Measurements from ENCODE around the gene PCDH12. TPM values are rescaled to one million over a fixed set of nuclear protein-coding genes. Genes with fewer than 3 reads are reported as not detected.

Gene PCDH12
- total RNA-seq, 1 experiment from 2014 or later = not detected

DNA sequence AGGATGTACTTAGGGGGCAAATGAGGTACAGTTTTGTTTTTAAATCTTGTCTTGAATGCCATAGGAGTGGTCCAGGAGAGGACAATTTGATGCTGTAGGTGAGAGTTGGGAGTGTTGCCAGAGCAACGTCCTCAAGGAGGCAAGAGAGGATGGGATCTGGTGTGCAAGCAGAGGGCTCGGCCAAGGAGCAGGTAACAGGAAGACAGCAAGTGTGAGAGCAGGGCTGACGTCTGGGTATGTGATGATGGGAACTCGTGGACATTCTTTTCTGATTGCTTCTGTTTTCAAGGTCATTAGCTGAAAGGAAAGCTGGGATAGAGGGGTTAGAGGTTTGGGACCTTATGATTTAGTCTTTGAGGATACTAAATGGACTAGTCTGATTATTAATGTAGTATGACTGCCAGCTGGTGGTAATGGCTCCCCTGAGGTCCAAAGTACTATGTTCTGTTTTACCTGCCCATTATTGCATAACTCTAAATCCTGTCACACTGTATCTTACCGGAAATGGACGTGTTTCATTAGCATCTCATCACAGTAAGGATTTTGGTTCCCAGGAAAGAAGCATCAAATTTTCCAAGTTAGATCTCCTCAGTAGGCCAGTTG lies 39.5 kb upstream of the PCDH12 start:
- no TSS peak for BruUV-seq (replicated peaks)
- no peaks in the 10 kb centered on the region for H3K9me3 ChIP-seq (ENCODE audit: control insufficient read depth, insufficient read depth, low read depth, low read length)
- POLR2A ChIA-PET = interaction anchor here (0.5 kb wide), 1 partner anchor 153 kb away, joined by 3 read pairs; no protein-coding TSS in a partner anchor
- intact Hi-C loops (cut with micrococcal nuclease; ENCODE audit: unreplicated experiment) = no loop called here
- CTCF ChIA-PET = no interaction called here
- TF ChIP-seq TCF7L2 (IDR thresholded peaks at IDR 0.05; ENCODE audit: low read depth, low read length) (no peak), POLR2AphosphoS5 (IDR thresholded peaks at IDR 0.05; ENCODE audit: low read depth, low read length) (no peak), SIN3A (IDR thresholded peaks at IDR 0.05; ENCODE audit: borderline replicate concordance, insufficient read depth, low read depth, low read length) (no peak)
- TF ChIP-seq, protein P1, sequence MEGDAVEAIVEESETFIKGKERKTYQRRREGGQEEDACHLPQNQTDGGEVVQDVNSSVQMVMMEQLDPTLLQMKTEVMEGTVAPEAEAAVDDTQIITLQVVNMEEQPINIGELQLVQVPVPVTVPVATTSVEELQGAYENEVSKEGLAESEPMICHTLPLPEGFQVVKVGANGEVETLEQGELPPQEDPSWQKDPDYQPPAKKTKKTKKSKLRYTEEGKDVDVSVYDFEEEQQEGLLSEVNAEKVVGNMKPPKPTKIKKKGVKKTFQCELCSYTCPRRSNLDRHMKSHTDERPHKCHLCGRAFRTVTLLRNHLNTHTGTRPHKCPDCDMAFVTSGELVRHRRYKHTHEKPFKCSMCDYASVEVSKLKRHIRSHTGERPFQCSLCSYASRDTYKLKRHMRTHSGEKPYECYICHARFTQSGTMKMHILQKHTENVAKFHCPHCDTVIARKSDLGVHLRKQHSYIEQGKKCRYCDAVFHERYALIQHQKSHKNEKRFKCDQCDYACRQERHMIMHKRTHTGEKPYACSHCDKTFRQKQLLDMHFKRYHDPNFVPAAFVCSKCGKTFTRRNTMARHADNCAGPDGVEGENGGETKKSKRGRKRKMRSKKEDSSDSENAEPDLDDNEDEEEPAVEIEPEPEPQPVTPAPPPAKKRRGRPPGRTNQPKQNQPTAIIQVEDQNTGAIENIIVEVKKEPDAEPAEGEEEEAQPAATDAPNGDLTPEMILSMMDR (IDR thresholded peaks at IDR 0.05) = no peak
- TF ChIP-seq, protein P2, sequence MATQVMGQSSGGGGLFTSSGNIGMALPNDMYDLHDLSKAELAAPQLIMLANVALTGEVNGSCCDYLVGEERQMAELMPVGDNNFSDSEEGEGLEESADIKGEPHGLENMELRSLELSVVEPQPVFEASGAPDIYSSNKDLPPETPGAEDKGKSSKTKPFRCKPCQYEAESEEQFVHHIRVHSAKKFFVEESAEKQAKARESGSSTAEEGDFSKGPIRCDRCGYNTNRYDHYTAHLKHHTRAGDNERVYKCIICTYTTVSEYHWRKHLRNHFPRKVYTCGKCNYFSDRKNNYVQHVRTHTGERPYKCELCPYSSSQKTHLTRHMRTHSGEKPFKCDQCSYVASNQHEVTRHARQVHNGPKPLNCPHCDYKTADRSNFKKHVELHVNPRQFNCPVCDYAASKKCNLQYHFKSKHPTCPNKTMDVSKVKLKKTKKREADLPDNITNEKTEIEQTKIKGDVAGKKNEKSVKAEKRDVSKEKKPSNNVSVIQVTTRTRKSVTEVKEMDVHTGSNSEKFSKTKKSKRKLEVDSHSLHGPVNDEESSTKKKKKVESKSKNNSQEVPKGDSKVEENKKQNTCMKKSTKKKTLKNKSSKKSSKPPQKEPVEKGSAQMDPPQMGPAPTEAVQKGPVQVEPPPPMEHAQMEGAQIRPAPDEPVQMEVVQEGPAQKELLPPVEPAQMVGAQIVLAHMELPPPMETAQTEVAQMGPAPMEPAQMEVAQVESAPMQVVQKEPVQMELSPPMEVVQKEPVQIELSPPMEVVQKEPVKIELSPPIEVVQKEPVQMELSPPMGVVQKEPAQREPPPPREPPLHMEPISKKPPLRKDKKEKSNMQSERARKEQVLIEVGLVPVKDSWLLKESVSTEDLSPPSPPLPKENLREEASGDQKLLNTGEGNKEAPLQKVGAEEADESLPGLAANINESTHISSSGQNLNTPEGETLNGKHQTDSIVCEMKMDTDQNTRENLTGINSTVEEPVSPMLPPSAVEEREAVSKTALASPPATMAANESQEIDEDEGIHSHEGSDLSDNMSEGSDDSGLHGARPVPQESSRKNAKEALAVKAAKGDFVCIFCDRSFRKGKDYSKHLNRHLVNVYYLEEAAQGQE (IDR thresholded peaks at IDR 0.05; ENCODE audit: insufficient read depth in 1 of 2, low read depth in 2 of 2, low read length in 1 of 2) = no peak
- ATAC-seq = no peak
- H3K27me3 ChIP-seq (ENCODE audit: control insufficient read depth, insufficient read depth, low read length) = no peaks in the 10 kb centered on the region
- H3K36me3 ChIP-seq (ENCODE audit: control insufficient read depth, insufficient read depth, low read length) = peaks cover 15% of the 10 kb centered on the region
- in situ Hi-C loops (cut with HindIII; ENCODE audit: low pct_unique_long_range_greater_than_20kb, low sequenced_read_pairs) = no loop called here
- H3K4me3 ChIP-seq (ENCODE audit: low read depth in 2 of 2, low read length in 2 of 2) = no peak overlapping the region
- DNase-seq (ENCODE audit: low read depth, low spot score) = no peak
- no peak overlapping the region for H3K27ac ChIP-seq (ENCODE audit: low read length)
- H3K4me1 ChIP-seq (ENCODE audit: control insufficient read depth, insufficient read depth, low read length) = no peaks in the 10 kb centered on the region

DNA sequence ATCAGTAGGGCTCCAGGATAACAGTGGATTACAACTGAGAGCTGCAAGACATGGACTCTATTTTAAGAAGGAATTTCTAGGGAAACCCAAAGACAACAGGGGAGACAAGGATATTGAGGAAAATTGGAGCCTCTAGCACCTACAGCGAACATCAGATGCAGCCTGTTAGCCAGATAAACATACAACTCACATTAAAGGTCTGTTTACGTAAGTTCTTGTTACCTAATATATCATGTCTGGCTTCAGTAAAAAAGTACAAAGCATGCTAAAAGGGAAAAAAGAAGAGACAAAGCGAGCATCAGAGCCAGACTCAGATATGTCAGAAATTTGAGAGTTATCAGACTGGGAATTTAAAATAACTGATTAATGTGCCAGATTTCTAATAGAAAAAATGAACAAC lies 37.7 kb upstream of the PCDH12 start:
- intact Hi-C loops (cut with micrococcal nuclease; ENCODE audit: unreplicated experiment) (no loop called here), in situ Hi-C loops (cut with HindIII; ENCODE audit: low pct_unique_long_range_greater_than_20kb, low sequenced_read_pairs) (no loop called here)
- no peaks in the 10 kb centered on the region for H3K27me3 ChIP-seq (ENCODE audit: control insufficient read depth, insufficient read depth, low read length)
- H3K9me3 ChIP-seq (ENCODE audit: control insufficient read depth, insufficient read depth, low read depth, low read length) = no peaks in the 10 kb centered on the region
- POLR2A ChIA-PET = no interaction called here
- no peak overlapping the region for H3K27ac ChIP-seq (ENCODE audit: low read length)
- H3K36me3 ChIP-seq (ENCODE audit: control insufficient read depth, insufficient read depth, low read length) = peaks cover 14% of the 10 kb centered on the region
- TF ChIP-seq, protein P2 (IDR thresholded peaks at IDR 0.05; ENCODE audit: insufficient read depth in 1 of 2, low read depth in 2 of 2, low read length in 1 of 2) = no peak
- TF ChIP-seq TCF7L2 (IDR thresholded peaks at IDR 0.05; ENCODE audit: low read depth, low read length) (no peak), POLR2AphosphoS5 (IDR thresholded peaks at IDR 0.05; ENCODE audit: low read depth, low read length) (no peak), SIN3A (IDR thresholded peaks at IDR 0.05; ENCODE audit: borderline replicate concordance, insufficient read depth, low read depth, low read length) (no peak)
- TF ChIP-seq, protein P1 (IDR thresholded peaks at IDR 0.05) = no peak
- H3K4me1 ChIP-seq (ENCODE audit: control insufficient read depth, insufficient read depth, low read length) = no peaks in the 10 kb centered on the region
- H3K4me3 ChIP-seq (ENCODE audit: low read depth in 2 of 2, low read length in 2 of 2) = no peak overlapping the region
- BruUV-seq (replicated peaks) = no TSS peak
- DNase-seq (ENCODE audit: low read depth, low spot score) (no peak), ATAC-seq (no peak)
- CTCF ChIA-PET = no interaction called here

Measured in Panc1 (cell line).